ENCODE data around the gene OR2AE1. TPM values are rescaled to one million over a fixed set of nuclear protein-coding genes. Genes with fewer than 3 reads are reported as not detected.
A peak's percentile ranks its signal among the peaks of the same experiment; 100 is the strongest.

Gene OR2AE1
- total RNA-seq, 2 experiments from 2014 or later, result not detected

GRCh38 chr7:99918959-99919813, 42.4 kb upstream of the OR2AE1 start, which contains the start of gene TRIM4:
Gene TRIM4, minus strand, starts transcription at chr7:99919530. Its CDS starts 129 bp downstream, at chr7:99919401.
- DNase-seq, result peak; percentile 95
- peaks cover 44% of the 10 kb centered on the region for H3K4me1 Mint-ChIP-seq (ENCODE audit: low read depth)
- ChIA-PET POLR2A (interaction anchor here (0.5 to 2.7 kb wide), 20 partner anchors 10 to 430 kb away, joined by 3 to 16 read pairs (median 3); partner anchors contain the start of genes GJC3, ZKSCAN1, ZKSCAN5 and ZNF655), CTCF (interaction anchor here (0.6 to 11.0 kb wide), 23 partner anchors 9 to 934 kb away, joined by 3 to 189 read pairs (median 4); partner anchors contain the start of genes GJC3, ZNF655 and ZSCAN25)
- no peaks in the 10 kb centered on the region for H3K27me3 Mint-ChIP-seq
- H3K9me3 Mint-ChIP-seq, result no peaks in the 10 kb centered on the region
- peaks cover 38% of the 10 kb centered on the region for H3K36me3 Mint-ChIP-seq (ENCODE audit: low read depth)
- ATAC-seq, result peak; percentile 99
- intact Hi-C loops (cut with micrococcal nuclease), result loop anchor here (10.0 kb wide), 2 partner anchors 166 to 206 kb away; partner anchors contain the start of genes COPS6, MBLAC1 and ZNF3
- no peak for TF ChIP-seq CTCF (IDR thresholded peaks at IDR 0.05)
- peak within 1 kb of the TSS; percentile 99 for H3K27ac Mint-ChIP-seq
- H3K4me3 Mint-ChIP-seq, result peak within 1 kb of the TSS; percentile 97

GRCh38 chr7:99910976-99911375, 34.1 kb upstream of the OR2AE1 start:
- intact Hi-C loops (cut with micrococcal nuclease), result loop anchor here (10.0 kb wide), 2 partner anchors 174 to 214 kb away; partner anchors contain the start of genes COPS6, MBLAC1 and ZNF3
- peaks cover 47% of the 10 kb centered on the region for H3K4me1 Mint-ChIP-seq (ENCODE audit: low read depth)
- no peak overlapping the region for H3K4me3 Mint-ChIP-seq
- CTCF ChIA-PET, result interaction anchor here (1.0 to 11.0 kb wide), 2 partner anchors 82 to 386 kb away, joined by 4 to 189 read pairs; no protein-coding TSS in a partner anchor
- H3K36me3 Mint-ChIP-seq (ENCODE audit: low read depth), result peaks cover 55% of the 10 kb centered on the region
- DNase-seq (no peak), ATAC-seq (no peak)
- POLR2A ChIA-PET, result no interaction called here
- no peak for TF ChIP-seq CTCF (IDR thresholded peaks at IDR 0.05)
- peak overlapping the region; percentile 63 for H3K27ac Mint-ChIP-seq
- H3K27me3 Mint-ChIP-seq, result no peaks in the 10 kb centered on the region
- no peaks in the 10 kb centered on the region for H3K9me3 Mint-ChIP-seq

- Mint-ChIP-seq H3K27ac (no peak overlapping the region), H3K4me1 (ENCODE audit: low read depth) (peaks cover 8% of the 10 kb centered on the region)
- POLR2A ChIA-PET, result interaction anchor here (1.5 kb wide), 1 partner anchor 16 kb away, joined by 3 read pairs; no protein-coding TSS in a partner anchor
These were observed 24.7 kb upstream of the OR2AE1 start for GRCh38 chr7:99901581-99901980.

GRCh38 chr7:99899830-99900519, 23.1 kb upstream of the OR2AE1 start:
- intact Hi-C loops (cut with micrococcal nuclease), result no loop called here
- ATAC-seq (no peak), DNase-seq (no peak)
- H3K4me1 Mint-ChIP-seq (ENCODE audit: low read depth), result peaks cover 8% of the 10 kb centered on the region
- ChIA-PET POLR2A (no interaction called here), CTCF (no interaction called here)
- H3K27ac Mint-ChIP-seq, result no peak overlapping the region
- no peak for TF ChIP-seq CTCF (IDR thresholded peaks at IDR 0.05)
- H3K27me3 Mint-ChIP-seq, result no peaks in the 10 kb centered on the region
- peaks cover 47% of the 10 kb centered on the region for H3K36me3 Mint-ChIP-seq (ENCODE audit: low read depth)
- H3K9me3 Mint-ChIP-seq, result no peaks in the 10 kb centered on the region
- no peak overlapping the region for H3K4me3 Mint-ChIP-seq

More at GRCh38 chr7:99901581-99901980, 24.7 kb upstream of the OR2AE1 start:
- TF ChIP-seq CTCF (IDR thresholded peaks at IDR 0.05), result no peak
- no peaks in the 10 kb centered on the region for H3K27me3 Mint-ChIP-seq
- H3K4me3 Mint-ChIP-seq, result no peak overlapping the region
- peaks cover 55% of the 10 kb centered on the region for H3K36me3 Mint-ChIP-seq (ENCODE audit: low read depth)
- ATAC-seq (no peak), DNase-seq (no peak)
- intact Hi-C loops (cut with micrococcal nuclease), result no loop called here
- no peaks in the 10 kb centered on the region for H3K9me3 Mint-ChIP-seq
- CTCF ChIA-PET, result no interaction called here

All from activated CD8-positive, alpha-beta T cell treated with anti-CD3 and anti-CD28 coated beads for 36 hours (primary cell).